Upper lobe of left lung (tissue), 6 donors: ENCODE measurements around the gene FLNB. TPM values are rescaled to one million over a fixed set of nuclear protein-coding genes. Genes with fewer than 3 reads are reported as not detected.

Experiments
- ATAC-seq, 2 donors: fragments of 200-7000 bp; cut with Tn5 transposase; one replicate each; pipeline ENCODE4 v1.9.1; 2022; ENCODE audit warnings: mild to moderate bottlenecking in 2 of 2, moderate library complexity in 2 of 2; ENCODE audit not compliant: low FRiP score in 2 of 2
- DNase-seq, 2 donors: peaks; one replicate each; pipeline ENCODE4 v3.0.0-alpha.2; 2019 to 2020
- H3K27ac ChIP-seq, 4 donors: fragments of 200-600 bp; sonication (generic); one replicate each; pipeline ENCODE4 v1.5.1; 2016 to 2019
- H3K27me3 ChIP-seq, 4 donors: fragments of 200-600 bp; sonication (generic); one replicate each; pipeline ENCODE4 v1.5.1; 2017 to 2019
- H3K36me3 ChIP-seq, 4 donors: fragments of 200-600 bp; sonication (generic); one replicate each; pipeline ENCODE4 v1.5.1; 2016 to 2019
- H3K4me1 ChIP-seq, 4 donors: fragments of 200-600 bp; sonication (generic); one replicate each; pipeline ENCODE4 v1.5.1; 2018 to 2019
- H3K4me3 ChIP-seq, 4 donors: fragments of 200-600 bp; sonication (generic); one replicate each; pipeline ENCODE4 v1.5.1; 2017 to 2019; ENCODE audit warnings: mild to moderate bottlenecking in 2 of 4, moderate library complexity in 1 of 4
- H3K9me3 ChIP-seq, 4 donors: fragments of 200-600 bp; sonication (generic); one replicate each; pipeline ENCODE4 v1.5.1; 2018 to 2019
- EP300 ChIP-seq, 4 donors: sonication (generic); formaldehyde crosslinking; IDR thresholded peaks; one replicate each; pipeline ENCODE4 v1.5.1; 2017; ENCODE audit warnings: antibody characterized with exemption in 4 of 4, control low read depth in 2 of 4
- POLR2A ChIP-seq, 4 donors: fragments of 450-650 bp; IDR thresholded peaks; one replicate each; pipeline ENCODE4 v1.5.1; 2016 to 2017; ENCODE audit warnings: antibody characterized with exemption in 4 of 4, mild to moderate bottlenecking in 2 of 4
- POLR2AphosphoS5 ChIP-seq, 2 donors: sonication (generic); formaldehyde crosslinking; IDR thresholded peaks; one replicate each; pipeline ENCODE4 v1.5.1; 2017; ENCODE audit warnings: antibody characterized with exemption in 2 of 2
- WGBS, 2 donors: methylation state at CpG; one replicate each; pipeline ENCODE4 v1.1.5; 2017 to 2018; 5-methylcytosine and 5-hydroxymethylcytosine counted together
- total RNA-seq, 6 donors: library from RNA; depleted of rRNA in 4 of 6; stranded (reverse); fragments of >200 nt in 4 of 6; gene quantifications; one replicate each; pipeline versions ENCODE4 v1.1.0 to v1.2.1, GENCODE V29; 2016 to 2021
- TF ChIP-seq, protein P1 (sequence below), 6 experiments: fragments of 450-650 bp in 4 of 6; fragments of 200-600 bp in 2 of 6; sonication (generic) in 2 of 6; IDR thresholded peaks; one replicate each; pipeline ENCODE4 v1.5.1; 2016 to 2019; ENCODE audit warnings: antibody characterized with exemption in 6 of 6
- donor health status: DM: no; HTN: no; CAD: no; lungs with moderate emphysema.
- donor health status: DM: no; HTN: yes; CAD: no; lungs with severe emphysema.

Gene FLNB
- total RNA-seq, 6 donors from 2014 or later = 101 to 193 (median 127) TPM

DNA sequence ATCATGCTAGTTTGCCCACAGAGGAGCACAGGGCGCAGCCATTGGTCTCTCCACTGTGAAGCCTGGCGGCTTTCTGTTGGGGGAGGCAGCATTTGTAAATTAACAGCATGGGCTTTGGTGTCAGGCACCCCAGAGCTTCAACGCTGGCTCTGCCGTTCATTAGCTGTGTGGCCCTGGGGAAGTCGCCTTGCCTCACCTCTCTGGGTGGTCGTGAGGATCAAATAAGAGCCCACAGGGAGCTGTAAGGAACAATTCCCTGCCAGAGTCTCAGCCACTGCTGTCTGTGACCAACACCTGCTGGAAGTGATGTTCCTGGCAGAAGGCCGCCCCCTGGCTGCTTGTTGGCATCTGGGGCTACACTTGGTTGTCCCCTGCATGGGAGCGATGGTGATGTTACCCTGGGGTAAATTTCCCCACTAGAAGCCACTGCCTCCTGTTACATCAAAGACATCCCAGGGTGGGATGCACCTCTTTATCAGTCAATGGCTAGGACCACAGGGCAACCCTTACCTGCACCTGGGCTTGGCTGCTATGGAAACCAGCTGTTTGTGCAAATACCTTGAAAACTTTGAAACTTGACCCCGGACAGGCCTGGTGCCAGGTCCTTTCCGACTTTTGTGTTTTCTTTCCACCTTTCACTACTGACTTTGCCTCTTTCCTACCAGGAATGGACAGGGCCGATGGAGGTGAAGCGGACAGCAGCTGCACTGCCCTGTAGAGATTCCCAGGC is 165.6 kb downstream of the FLNB start:
- peak overlapping the region; percentile 4 to 67 (median 46) for H3K27ac ChIP-seq
- H3K9me3 ChIP-seq = no peaks in the 10 kb centered on the region
- no peak overlapping the region for H3K4me3 ChIP-seq
- peaks cover 0 to 25% (median 4%) of the 10 kb centered on the region in 4 donors for H3K36me3 ChIP-seq
- 62 to 67% methylated on average over 11 to 12 of the region's 12 CpGs for WGBS, 2 donors
- ATAC-seq = no peak
- TF ChIP-seq EP300 (IDR thresholded peaks at IDR 0.05) (no peak), POLR2AphosphoS5 (IDR thresholded peaks at IDR 0.05) (no peak)
- TF ChIP-seq, protein P1, sequence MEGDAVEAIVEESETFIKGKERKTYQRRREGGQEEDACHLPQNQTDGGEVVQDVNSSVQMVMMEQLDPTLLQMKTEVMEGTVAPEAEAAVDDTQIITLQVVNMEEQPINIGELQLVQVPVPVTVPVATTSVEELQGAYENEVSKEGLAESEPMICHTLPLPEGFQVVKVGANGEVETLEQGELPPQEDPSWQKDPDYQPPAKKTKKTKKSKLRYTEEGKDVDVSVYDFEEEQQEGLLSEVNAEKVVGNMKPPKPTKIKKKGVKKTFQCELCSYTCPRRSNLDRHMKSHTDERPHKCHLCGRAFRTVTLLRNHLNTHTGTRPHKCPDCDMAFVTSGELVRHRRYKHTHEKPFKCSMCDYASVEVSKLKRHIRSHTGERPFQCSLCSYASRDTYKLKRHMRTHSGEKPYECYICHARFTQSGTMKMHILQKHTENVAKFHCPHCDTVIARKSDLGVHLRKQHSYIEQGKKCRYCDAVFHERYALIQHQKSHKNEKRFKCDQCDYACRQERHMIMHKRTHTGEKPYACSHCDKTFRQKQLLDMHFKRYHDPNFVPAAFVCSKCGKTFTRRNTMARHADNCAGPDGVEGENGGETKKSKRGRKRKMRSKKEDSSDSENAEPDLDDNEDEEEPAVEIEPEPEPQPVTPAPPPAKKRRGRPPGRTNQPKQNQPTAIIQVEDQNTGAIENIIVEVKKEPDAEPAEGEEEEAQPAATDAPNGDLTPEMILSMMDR (IDR thresholded peaks at IDR 0.05) = peak in 1 of 6 experiments; percentile 45
- DNase-seq = peak in 1 of 2 donors; percentile 65
- no peaks in the 10 kb centered on the region for H3K27me3 ChIP-seq
- H3K4me1 ChIP-seq = peaks cover 37 to 50% (median 43%) of the 10 kb centered on the region in 4 donors

DNA sequence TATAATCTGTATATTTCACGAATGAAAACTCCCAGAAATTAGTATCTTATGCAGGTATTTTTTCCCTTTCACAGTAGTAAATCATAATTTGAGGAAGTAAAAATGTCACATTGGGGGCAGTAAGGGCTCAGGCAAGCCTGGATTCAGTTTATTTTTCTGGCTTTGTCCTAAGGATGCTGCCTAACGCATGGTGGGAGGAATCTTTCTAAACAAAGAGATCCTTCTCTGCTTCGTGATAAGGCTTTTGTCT is 166.9 kb downstream of the FLNB start:
- H3K4me3 ChIP-seq = no peak overlapping the region
- DNase-seq (no peak), ATAC-seq (no peak)
- H3K9me3 ChIP-seq = no peaks in the 10 kb centered on the region
- 7 to 15% methylated on average over 3 of the region's 3 CpGs for WGBS, 2 donors
- TF ChIP-seq POLR2AphosphoS5 (IDR thresholded peaks at IDR 0.05) (no peak), POLR2A (IDR thresholded peaks at IDR 0.05) (no peak), EP300 (IDR thresholded peaks at IDR 0.05) (no peak)
- TF ChIP-seq, protein P1 (IDR thresholded peaks at IDR 0.05) = no peak
- peak overlapping the region; percentile 51 to 71 (median 66) for H3K27ac ChIP-seq
- peaks cover 37 to 50% (median 44%) of the 10 kb centered on the region in 4 donors for H3K4me1 ChIP-seq
- H3K36me3 ChIP-seq = peaks cover 0 to 13% (median 2%) of the 10 kb centered on the region in 4 donors
- H3K27me3 ChIP-seq = no peaks in the 10 kb centered on the region

DNA sequence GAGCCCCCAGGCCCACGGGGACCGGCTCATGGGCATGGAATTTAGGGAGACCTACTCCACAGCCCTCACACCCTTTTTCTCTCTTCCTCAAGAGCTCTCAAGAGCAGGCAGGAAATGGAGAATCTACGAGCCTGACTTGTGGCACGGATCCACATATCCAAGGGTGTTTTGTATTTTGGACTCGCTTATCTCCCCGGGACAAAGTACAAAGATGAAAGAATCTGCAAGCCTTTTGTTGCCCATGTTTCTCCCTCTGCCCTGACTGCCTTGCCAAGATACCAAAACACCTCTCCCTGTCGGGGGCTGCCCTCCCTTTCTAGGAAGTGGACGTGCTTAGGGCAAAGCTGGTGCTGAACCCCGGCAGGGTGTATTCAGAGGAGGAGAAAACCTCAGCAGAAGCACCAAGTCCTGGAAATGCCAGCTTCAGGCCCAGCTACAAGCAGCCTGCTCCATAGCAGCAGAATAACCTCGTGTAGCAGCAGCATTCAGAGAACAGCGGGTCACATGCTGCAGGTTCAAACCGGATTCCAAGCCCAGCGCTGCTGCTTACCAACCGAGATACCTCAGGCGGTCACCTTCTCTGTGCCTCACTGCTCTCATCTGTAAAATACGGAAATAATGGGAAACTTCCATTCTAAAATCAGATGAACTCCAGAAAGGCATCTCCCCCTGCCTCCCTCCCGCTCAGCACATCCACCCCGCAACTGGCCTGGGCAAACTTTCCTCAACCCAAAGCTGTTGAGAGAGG is 167.4 kb downstream of the FLNB start:
- 26 to 27% methylated on average over 12 to 18 of the region's 18 CpGs for WGBS, 2 donors
- peak overlapping the region; percentile 51 to 71 (median 66) for H3K27ac ChIP-seq
- H3K9me3 ChIP-seq = no peaks in the 10 kb centered on the region
- H3K36me3 ChIP-seq = peaks cover 0 to 8% (median 0%) of the 10 kb centered on the region in 4 donors
- H3K27me3 ChIP-seq = no peaks in the 10 kb centered on the region
- peaks cover 37 to 50% (median 44%) of the 10 kb centered on the region in 4 donors for H3K4me1 ChIP-seq
- ATAC-seq = peak in 1 of 2 donors; percentile 16
- no peak for DNase-seq
- TF ChIP-seq EP300 (IDR thresholded peaks at IDR 0.05) = no peak
- no peak for TF ChIP-seq POLR2A (IDR thresholded peaks at IDR 0.05)
- TF ChIP-seq POLR2AphosphoS5 (IDR thresholded peaks at IDR 0.05) = no peak
- TF ChIP-seq, protein P1 (IDR thresholded peaks at IDR 0.05) = no peak
- H3K4me3 ChIP-seq = no peak overlapping the region

DNA sequence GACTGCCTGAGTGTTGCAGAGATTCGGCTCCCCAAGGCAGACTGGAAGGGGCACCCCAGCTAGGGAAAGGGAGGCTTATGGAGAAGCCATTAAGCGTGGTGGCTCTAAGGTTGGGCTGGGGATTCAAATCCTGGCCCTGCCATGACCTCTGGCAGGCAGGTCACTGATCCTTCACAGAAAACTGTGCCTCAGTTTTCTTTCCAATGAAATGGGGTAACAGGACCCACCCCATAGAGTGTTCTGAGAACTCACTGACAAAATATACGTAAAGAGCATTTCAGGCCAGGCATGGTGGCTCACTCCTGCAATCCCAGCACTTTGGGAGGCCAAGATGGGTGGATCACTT is 167.9 kb downstream of the FLNB start:
- TF ChIP-seq POLR2AphosphoS5 (IDR thresholded peaks at IDR 0.05) (no peak), POLR2A (IDR thresholded peaks at IDR 0.05) (no peak), EP300 (IDR thresholded peaks at IDR 0.05) (no peak)
- TF ChIP-seq, protein P1 (IDR thresholded peaks at IDR 0.05) = no peak
- 83 to 88% methylated on average over 2 to 3 of the region's 3 CpGs for WGBS, 2 donors
- Histone ChIP-seq H3K4me3 (no peak overlapping the region), H3K4me1 (peaks cover 37 to 50% (median 44%) of the 10 kb centered on the region in 4 donors), H3K36me3 (peaks cover 0 to 3% (median 0%) of the 10 kb centered on the region in 4 donors), H3K27me3 (no peaks in the 10 kb centered on the region), H3K27ac (peak overlapping the region; percentile 27 to 71 (median 59)), H3K9me3 (no peaks in the 10 kb centered on the region)
- ATAC-seq = no peak
- no peak for DNase-seq
